ENCODE data around the gene FCER1G. TPM values are rescaled to one million over a fixed set of nuclear protein-coding genes. Genes with fewer than 3 reads are reported as not detected.
"Not testable (repeated sequence)": the region's sequence is repeated elsewhere in the genome, so short reads cannot be mapped to it uniquely, and the experiment has no call there.

The FCER1G gene
- total and polyA plus RNA-seq, 4 donors = 25.4 to 77.1 (median 39.3) TPM

DNA sequence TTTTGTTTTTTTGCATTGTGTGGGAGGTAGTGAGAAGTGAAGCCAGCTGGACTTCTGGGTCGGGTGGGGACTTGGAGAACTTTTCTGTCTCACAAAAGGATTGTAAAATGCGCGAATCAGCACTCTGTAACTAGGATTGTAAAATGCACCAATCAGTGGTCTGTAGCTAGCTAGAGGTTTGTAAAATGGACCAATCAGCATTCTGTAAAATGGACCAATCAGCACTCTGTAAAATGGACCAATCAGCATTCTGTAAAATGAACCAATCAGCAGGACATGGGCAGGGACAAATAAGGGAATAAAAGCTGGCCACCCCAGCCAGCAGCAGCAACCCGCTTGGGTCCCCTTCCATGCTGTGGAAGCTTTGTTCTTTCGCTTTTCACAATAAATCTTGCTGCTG, 35.0 kb downstream of the FCER1G start:
- not testable (repeated sequence) for H3K27me3 ChIP-seq (ENCODE audit: control insufficient read depth in 4 of 4, insufficient read depth in 4 of 4, low read length in 3 of 4); H3K4me1 ChIP-seq (ENCODE audit: control insufficient read depth in 4 of 4, insufficient read depth in 4 of 4, low read length in 3 of 4); H3K36me3 ChIP-seq (ENCODE audit: control insufficient read depth in 4 of 4, insufficient read depth in 3 of 4, low read depth in 1 of 4, low read length in 3 of 4); H3K9me3 ChIP-seq (ENCODE audit: control insufficient read depth in 4 of 4, low read length in 3 of 4); H3K27ac ChIP-seq (ENCODE audit: low read depth in 1 of 2, low read length in 2 of 2); DNase-seq (ENCODE audit: low spot score); H3K9ac ChIP-seq (ENCODE audit: low read depth in 1 of 2, low read length in 2 of 2); H3K4me3 ChIP-seq (ENCODE audit: low read depth in 1 of 3, low read length in 3 of 3)
- 94% methylated on average over 5 of the region's 5 CpGs for WGBS

DNA sequence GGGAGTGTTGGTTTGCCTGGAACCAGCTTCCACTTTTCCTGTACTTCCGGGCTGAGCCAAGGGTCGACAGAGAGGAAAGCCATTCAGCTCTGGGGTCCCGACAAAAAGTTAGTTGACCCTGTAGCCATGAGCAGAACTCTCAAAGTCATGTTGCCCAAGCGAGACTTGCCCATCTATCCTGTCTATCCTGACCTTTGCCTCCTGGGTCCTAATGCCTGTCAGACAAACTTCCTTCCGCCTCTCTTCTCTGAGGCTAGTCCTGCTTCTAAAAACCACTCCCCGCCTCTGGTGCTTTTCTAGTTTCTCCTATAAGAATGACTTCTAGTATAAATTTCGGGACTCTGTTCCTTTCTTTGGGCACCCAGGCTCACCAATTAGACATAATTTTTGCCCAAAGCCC, 35.7 kb downstream of the FCER1G start:
- Histone ChIP-seq H3K4me3 (ENCODE audit: low read depth in 1 of 3, low read length in 3 of 3) (no peak overlapping the region), H3K27me3 (ENCODE audit: control insufficient read depth in 4 of 4, insufficient read depth in 4 of 4, low read length in 3 of 4) (no peaks in the 10 kb centered on the region), H3K9me3 (ENCODE audit: control insufficient read depth in 4 of 4, low read length in 3 of 4) (no peaks in the 10 kb centered on the region), H3K27ac (ENCODE audit: low read depth in 1 of 2, low read length in 2 of 2) (no peak overlapping the region), H3K9ac (ENCODE audit: low read depth in 1 of 2, low read length in 2 of 2) (no peak overlapping the region), H3K36me3 (ENCODE audit: control insufficient read depth in 4 of 4, insufficient read depth in 3 of 4, low read depth in 1 of 4, low read length in 3 of 4) (no peaks in the 10 kb centered on the region), H3K4me1 (ENCODE audit: control insufficient read depth in 4 of 4, insufficient read depth in 4 of 4, low read length in 3 of 4) (peaks cover 2 to 6% (median 3%) of the 10 kb centered on the region in 4 donors)
- no peak for DNase-seq (ENCODE audit: low spot score)
- TF ChIP-seq JUND (IDR thresholded peaks at IDR 0.05) (no peak), RAD21 (IDR thresholded peaks at IDR 0.05) (no peak), HNF4A (conservative IDR thresholded peaks at IDR 0.05) (peak in 1 of 2 donors; percentile 25)
- TF ChIP-seq, protein P1, sequence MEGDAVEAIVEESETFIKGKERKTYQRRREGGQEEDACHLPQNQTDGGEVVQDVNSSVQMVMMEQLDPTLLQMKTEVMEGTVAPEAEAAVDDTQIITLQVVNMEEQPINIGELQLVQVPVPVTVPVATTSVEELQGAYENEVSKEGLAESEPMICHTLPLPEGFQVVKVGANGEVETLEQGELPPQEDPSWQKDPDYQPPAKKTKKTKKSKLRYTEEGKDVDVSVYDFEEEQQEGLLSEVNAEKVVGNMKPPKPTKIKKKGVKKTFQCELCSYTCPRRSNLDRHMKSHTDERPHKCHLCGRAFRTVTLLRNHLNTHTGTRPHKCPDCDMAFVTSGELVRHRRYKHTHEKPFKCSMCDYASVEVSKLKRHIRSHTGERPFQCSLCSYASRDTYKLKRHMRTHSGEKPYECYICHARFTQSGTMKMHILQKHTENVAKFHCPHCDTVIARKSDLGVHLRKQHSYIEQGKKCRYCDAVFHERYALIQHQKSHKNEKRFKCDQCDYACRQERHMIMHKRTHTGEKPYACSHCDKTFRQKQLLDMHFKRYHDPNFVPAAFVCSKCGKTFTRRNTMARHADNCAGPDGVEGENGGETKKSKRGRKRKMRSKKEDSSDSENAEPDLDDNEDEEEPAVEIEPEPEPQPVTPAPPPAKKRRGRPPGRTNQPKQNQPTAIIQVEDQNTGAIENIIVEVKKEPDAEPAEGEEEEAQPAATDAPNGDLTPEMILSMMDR (IDR thresholded peaks at IDR 0.05; ENCODE audit: low read depth, low read length, missing input control) = no peak
- WGBS = 83% methylated on average over 7 of the region's 7 CpGs

DNA sequence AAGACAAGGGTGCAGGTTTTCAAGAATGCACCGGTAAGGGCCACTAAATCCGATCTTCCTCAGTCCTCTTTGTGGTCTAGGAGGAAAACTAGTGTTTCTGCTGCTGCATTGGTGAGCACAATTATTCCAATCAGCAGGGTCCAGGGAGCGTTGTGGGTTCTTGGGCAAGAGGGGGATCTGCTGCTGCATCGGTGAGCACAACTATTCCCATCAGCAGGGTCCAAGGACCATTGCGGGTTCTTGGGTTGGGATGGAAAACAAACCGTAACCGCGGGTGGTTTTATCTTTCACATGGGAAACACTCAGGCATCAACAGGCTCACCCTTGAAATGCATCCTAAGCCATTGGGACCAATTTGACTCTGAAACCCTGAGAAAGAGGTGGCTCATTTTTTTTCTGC, 36.5 kb downstream of the FCER1G start:
- no peak overlapping the region for H3K9ac ChIP-seq (ENCODE audit: low read depth in 1 of 2, low read length in 2 of 2)
- H3K4me1 ChIP-seq (ENCODE audit: control insufficient read depth in 4 of 4, insufficient read depth in 4 of 4, low read length in 3 of 4) = peaks cover 2 to 7% (median 5%) of the 10 kb centered on the region in 4 donors
- H3K27me3 ChIP-seq (ENCODE audit: control insufficient read depth in 4 of 4, insufficient read depth in 4 of 4, low read length in 3 of 4) = no peaks in the 10 kb centered on the region
- H3K9me3 ChIP-seq (ENCODE audit: control insufficient read depth in 4 of 4, low read length in 3 of 4) = no peaks in the 10 kb centered on the region
- no peaks in the 10 kb centered on the region for H3K36me3 ChIP-seq (ENCODE audit: control insufficient read depth in 4 of 4, insufficient read depth in 3 of 4, low read depth in 1 of 4, low read length in 3 of 4)
- no peak overlapping the region for H3K4me3 ChIP-seq (ENCODE audit: low read depth in 1 of 3, low read length in 3 of 3)
- TF ChIP-seq, protein P2, sequence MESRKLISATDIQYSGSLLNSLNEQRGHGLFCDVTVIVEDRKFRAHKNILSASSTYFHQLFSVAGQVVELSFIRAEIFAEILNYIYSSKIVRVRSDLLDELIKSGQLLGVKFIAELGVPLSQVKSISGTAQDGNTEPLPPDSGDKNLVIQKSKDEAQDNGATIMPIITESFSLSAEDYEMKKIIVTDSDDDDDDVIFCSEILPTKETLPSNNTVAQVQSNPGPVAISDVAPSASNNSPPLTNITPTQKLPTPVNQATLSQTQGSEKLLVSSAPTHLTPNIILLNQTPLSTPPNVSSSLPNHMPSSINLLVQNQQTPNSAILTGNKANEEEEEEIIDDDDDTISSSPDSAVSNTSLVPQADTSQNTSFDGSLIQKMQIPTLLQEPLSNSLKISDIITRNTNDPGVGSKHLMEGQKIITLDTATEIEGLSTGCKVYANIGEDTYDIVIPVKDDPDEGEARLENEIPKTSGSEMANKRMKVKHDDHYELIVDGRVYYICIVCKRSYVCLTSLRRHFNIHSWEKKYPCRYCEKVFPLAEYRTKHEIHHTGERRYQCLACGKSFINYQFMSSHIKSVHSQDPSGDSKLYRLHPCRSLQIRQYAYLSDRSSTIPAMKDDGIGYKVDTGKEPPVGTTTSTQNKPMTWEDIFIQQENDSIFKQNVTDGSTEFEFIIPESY (IDR thresholded peaks at IDR 0.05) = no peak
- WGBS = 98% methylated on average over 8 of the region's 8 CpGs
- H3K27ac ChIP-seq (ENCODE audit: low read depth in 1 of 2, low read length in 2 of 2) = no peak overlapping the region
- no peak for DNase-seq (ENCODE audit: low spot score)

DNA sequence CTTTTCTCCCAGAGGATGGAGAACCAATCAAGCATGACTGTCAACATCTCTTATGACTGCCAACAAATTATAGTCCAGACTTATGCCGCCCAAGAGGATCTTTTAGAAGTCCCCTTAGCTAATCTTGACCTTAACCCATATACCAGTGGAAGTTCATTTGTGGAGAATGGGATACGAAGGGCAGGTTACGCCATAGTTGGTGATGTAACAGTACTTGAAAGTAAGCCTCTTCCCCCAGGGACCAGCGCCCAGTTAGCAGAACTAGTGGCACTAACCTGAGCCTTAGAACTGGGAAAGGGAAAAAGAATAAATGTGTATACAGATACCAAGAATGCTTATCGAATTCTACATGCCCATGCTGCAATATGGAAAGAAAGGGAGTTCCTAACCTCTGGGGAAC, 40.2 kb downstream of the FCER1G start:
- WGBS = 44% methylated on average over 5 of the region's 5 CpGs
- Histone ChIP-seq H3K27ac (ENCODE audit: low read depth in 1 of 2, low read length in 2 of 2) (peak overlapping the region in 1 of 2 donors; percentile 12), H3K4me1 (ENCODE audit: control insufficient read depth in 4 of 4, insufficient read depth in 4 of 4, low read length in 3 of 4) (peaks cover 5 to 13% (median 8%) of the 10 kb centered on the region in 4 donors)
- not testable (repeated sequence) for H3K9ac ChIP-seq (ENCODE audit: low read depth in 1 of 2, low read length in 2 of 2); H3K9me3 ChIP-seq (ENCODE audit: control insufficient read depth in 4 of 4, low read length in 3 of 4); H3K27me3 ChIP-seq (ENCODE audit: control insufficient read depth in 4 of 4, insufficient read depth in 4 of 4, low read length in 3 of 4); H3K36me3 ChIP-seq (ENCODE audit: control insufficient read depth in 4 of 4, insufficient read depth in 3 of 4, low read depth in 1 of 4, low read length in 3 of 4); H3K4me3 ChIP-seq (ENCODE audit: low read depth in 1 of 3, low read length in 3 of 3); DNase-seq (ENCODE audit: low spot score)
- TF ChIP-seq, protein P3, sequence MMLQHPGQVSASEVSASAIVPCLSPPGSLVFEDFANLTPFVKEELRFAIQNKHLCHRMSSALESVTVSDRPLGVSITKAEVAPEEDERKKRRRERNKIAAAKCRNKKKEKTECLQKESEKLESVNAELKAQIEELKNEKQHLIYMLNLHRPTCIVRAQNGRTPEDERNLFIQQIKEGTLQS (IDR thresholded peaks at IDR 0.05) = peak; percentile 81
- peak; percentile 9 for TF ChIP-seq HNF4G (IDR thresholded peaks at IDR 0.05)
- TF ChIP-seq JUND (IDR thresholded peaks at IDR 0.05) = peak in 1 of 2 donors; percentile 25
- peak; percentile 75 to 78 for TF ChIP-seq RXRA (IDR thresholded peaks at IDR 0.05)
- TF ChIP-seq, protein P4, sequence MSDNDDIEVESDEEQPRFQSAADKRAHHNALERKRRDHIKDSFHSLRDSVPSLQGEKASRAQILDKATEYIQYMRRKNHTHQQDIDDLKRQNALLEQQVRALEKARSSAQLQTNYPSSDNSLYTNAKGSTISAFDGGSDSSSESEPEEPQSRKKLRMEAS (IDR thresholded peaks at IDR 0.05) = peak; percentile 21
- peak; percentile 39 for TF ChIP-seq SP1 (IDR thresholded peaks at IDR 0.05)
- peak; percentile 69 to 76 for TF ChIP-seq HNF4A (conservative IDR thresholded peaks at IDR 0.05)
